HG03060 (cell line): ENCODE results near the gene LPCAT1.

Experiments used
- ATAC-seq: cut with Tn5 transposase; IDR thresholded peaks from one replicate; pipeline ENCODE4 v1.9.1; 2021; ENCODE audit warnings: low read depth, moderate number of reproducible peaks; ENCODE audit not compliant: unreplicated experiment

Gene LPCAT1

DNA sequence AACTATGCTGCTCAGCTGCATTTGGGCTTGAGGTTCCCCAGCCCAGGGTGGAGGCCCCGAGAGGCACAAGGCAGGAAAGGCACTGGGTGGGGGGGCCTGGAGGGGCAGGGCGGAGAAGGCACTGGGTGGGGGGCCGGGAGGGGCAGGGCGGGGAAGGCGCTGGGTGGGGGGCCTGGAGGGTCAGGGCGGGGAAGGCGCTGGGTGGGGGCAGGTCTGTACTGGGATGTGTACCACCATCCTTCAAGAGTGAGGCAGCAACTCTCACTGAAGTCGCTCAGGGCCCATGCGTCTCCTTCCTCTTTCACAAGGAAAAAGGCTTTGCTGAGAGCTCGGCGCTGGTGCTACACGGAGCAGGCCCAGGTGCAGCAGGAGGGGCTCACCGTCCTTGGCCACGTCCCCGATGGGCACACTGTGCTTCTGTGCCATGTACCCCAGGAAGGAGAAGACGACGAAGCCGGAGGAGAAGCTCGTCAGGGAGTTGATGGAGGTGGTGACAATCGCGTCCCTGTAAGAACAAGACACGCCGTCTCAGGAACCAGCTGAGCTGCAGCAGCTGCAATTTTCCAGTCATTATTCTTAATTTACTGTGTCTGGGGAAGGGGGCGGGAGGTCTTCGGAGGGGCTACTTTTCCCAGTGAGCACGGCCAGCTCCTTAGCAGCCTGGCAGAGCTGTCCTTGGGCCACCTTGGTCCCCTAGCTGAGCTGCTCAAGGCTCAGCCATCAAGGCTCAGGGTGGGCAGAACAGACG lies 109.3 kb downstream of the LPCAT1 start:
- no peak for ATAC-seq

DNA sequence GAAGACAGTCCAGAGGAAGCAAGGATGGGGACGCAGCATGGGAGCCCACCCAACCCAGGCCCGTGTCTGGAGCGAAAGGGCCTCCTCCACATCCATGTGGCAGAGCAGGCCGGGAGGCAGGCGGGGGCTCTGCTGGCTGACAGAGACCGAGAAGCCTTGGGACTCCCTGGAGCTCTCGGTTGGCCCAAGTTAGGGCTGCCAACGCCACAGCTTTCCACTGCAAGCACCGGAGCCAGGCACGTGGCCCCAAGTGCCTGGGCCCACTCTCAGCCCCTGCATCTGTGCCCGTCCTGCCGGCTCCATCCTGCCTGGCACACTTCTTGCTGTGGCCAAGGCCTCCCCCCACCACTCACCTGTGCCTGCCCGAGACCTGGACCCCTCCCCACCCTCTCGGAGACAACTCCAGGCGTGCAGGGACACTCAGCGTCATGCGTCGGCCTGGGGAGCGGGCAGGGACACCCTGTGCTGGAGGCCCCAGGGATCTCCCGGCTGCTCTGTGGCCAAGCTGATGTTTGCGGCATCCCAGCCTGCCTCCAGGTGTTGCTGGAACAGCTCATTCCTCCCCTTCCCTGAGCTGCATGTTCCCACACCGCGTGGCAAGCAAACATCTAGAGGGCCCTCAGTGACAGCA lies 110.0 kb downstream of the LPCAT1 start:
- ATAC-seq = no peak

GRCh38 chr5:1413211-1413610 lies 110.5 kb downstream of the LPCAT1 start:
- ATAC-seq = no peak

GRCh38 chr5:1412621-1413020 lies 111.1 kb downstream of the LPCAT1 start:
- no peak for ATAC-seq

DNA sequence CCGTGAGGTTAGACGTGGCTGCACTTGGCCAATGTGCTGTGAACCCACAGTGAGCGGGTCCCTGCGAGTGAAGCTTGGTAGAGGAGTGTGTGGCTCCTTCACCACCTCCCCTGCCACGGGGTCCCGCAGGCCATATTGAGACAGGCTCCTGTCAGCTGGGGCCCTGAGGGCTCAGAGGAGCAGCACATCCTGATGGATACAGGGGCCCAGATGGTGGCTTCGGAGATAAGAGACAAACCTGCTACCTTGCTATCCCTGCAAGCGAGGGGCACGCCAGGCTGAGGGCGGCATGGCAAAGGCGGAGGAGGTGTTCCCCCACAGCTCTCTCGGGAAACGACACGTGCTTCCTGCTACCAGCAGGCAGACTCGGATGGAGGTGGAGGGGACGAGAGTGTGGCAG lies 111.6 kb downstream of the LPCAT1 start:
- no peak for ATAC-seq
